Measurements from ENCODE around the gene MACROH2A1.

DNA sequence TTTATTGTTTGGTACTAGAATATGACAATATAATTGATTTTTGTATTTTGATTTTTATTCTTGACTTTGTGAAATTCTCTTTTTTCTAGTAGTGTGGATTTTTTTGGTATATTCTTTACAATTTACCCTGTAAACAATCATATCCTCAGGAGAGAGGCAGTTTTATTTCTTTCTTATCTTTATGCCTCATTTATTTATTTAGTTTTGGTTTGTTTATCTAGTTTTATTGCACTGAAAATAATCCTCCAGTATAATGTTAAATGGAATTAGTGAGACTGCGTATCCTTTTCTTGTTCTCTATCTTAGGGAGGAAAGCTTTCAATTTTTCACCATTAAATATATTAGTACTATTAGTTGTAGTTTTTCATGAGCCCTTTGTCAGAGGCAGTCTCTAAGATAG, 109.4 kb downstream of the MACROH2A1 start:
- TF ChIP-seq TAF1 (IDR thresholded peaks at IDR 0.05; ENCODE audit: low read depth) (no peak), EP300 (IDR thresholded peaks at IDR 0.05; ENCODE audit: borderline replicate concordance) (no peak)

Data from Ishikawa (cell line).